Lower leg skin (tissue), 3 donors: ENCODE data around the gene EPHA4.

Experiments used
- POLR2A ChIP-seq, 2 donors: fragments of 450-650 bp; IDR thresholded peaks; one replicate each; pipeline ENCODE4 v1.6.1; 2016 to 2017; ENCODE audit warnings: antibody characterized with exemption in 2 of 2, mild to moderate bottlenecking in 1 of 2, moderate library complexity in 1 of 2
- TF ChIP-seq, protein P1 (sequence below), 3 donors: fragments of 450-650 bp; IDR thresholded peaks; one replicate each; pipeline ENCODE4 v1.5.1; 2016; ENCODE audit warnings: antibody characterized with exemption in 3 of 3, mild to moderate bottlenecking in 3 of 3, moderate library complexity in 2 of 3

DNA sequence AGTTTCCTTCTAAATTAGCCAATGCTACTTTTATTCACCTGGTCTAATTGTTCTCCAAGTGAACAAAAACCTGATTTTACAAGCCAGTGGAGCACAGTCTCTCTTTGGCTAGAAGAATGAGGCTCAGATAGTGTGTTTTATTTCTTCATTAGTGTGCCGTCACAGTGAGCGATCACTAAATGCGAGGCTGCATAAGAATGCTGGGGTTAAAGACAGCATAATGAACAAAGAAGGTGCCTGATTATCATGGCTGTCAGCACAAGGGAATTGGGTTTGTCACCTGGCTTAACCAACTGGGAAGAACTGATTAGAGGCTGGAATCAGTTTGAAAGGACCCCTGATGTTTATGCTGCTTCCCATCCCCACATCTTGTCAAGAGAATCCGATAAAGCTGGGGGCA lies 76.4 kb downstream of the EPHA4 start:
- TF ChIP-seq, protein P1, sequence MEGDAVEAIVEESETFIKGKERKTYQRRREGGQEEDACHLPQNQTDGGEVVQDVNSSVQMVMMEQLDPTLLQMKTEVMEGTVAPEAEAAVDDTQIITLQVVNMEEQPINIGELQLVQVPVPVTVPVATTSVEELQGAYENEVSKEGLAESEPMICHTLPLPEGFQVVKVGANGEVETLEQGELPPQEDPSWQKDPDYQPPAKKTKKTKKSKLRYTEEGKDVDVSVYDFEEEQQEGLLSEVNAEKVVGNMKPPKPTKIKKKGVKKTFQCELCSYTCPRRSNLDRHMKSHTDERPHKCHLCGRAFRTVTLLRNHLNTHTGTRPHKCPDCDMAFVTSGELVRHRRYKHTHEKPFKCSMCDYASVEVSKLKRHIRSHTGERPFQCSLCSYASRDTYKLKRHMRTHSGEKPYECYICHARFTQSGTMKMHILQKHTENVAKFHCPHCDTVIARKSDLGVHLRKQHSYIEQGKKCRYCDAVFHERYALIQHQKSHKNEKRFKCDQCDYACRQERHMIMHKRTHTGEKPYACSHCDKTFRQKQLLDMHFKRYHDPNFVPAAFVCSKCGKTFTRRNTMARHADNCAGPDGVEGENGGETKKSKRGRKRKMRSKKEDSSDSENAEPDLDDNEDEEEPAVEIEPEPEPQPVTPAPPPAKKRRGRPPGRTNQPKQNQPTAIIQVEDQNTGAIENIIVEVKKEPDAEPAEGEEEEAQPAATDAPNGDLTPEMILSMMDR (IDR thresholded peaks at IDR 0.05), result no peak
- no peak for TF ChIP-seq POLR2A (IDR thresholded peaks at IDR 0.05)
